Activated CD4-positive, alpha-beta T cell treated with anti-CD3 and anti-CD28 coated beads, Interleukin-10, Interleukin-2, amounts not matched to agents 100 ng/mL and 50 ng/mL, durations not matched to agents 16 hours and 8 hours (primary cell): ENCODE data around the gene VPS13D.
"Not testable (repeated sequence)": the region's sequence is repeated elsewhere in the genome, so short reads cannot be mapped to it uniquely, and the experiment has no call there.

Experiments
- DNase-seq: peaks from one replicate; pipeline ENCODE4 v3.0.0-alpha.2; 2020

Gene VPS13D

GRCh38 chr1:12524266-12524665 is 294.4 kb downstream of the VPS13D start:
- DNase-seq: no peak

DNA sequence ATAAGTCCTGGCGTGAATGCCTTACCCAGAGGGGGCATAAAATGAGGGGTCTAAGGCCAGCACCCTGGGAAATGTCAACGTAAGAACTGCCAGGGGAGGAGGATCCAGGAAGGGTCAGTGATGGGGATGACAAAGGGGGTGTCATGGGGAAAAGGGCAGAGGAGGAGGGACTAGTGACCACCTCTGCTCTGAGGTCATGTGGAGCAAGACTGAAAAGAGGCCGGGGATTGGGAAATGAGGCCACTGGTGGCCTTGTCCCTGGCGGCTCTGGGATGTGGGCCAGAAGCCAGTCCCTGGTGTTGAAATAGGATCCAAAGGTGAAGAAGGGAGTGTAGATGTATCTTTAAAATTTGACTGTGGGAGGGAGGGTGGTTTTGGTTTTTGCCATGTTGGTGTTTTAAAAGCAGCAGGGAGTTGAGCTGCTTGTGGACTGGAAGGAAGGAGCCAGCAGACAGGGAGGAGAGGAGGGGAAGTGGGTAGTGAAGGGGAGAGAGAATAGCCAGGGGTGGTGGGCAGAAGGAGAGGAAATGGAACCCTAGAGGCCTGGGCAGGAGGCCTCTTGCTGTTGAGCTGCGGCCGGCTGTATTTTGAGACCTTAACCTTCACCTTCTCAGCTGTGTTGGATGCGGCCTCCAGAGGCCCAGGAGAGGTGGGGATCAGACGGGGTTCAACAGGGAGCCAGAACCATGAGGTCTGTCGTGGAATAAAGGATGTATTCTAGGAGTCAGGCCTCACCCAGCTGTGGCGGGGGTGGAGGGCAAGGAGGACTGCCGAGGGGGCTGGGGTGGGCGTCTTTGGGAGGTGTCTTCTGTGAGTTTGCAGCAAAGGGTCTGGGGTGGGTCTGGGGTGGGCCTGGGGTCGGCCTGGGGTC is 295.7 kb downstream of the VPS13D start:
- DNase-seq: no peak

GRCh38 chr1:12527564-12527963 is 297.7 kb downstream of the VPS13D start:
- DNase-seq: no peak

- DNase-seq: no peak
These were observed 298.4 kb downstream of the VPS13D start for GRCh38 chr1:12528021-12528852.

DNA sequence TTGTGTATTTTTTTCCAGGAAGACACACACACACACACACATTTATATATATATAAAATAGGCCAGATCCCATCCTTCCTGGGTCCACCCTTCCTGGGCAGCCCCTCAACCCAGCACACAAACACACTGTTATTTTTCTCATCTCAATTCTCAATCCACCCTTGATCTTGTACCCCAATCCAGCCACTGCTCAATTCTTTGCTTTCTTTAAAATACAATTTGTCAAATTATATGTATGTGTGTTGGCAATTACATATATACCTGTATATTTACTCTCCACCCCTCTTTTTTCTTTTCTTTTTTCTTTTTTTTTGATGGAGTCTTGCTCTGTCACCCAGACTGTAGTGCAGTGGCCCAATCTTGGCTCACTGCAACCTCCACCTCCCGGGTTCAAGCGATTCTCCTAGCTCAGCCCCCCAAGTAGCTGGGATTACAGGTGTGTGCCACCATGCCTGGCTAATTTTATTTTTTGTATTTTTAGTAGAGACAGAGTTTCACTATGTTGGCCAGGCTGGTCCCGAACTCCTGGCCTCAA is 299.9 kb downstream of the VPS13D start:
- DNase-seq: no peak

DNA sequence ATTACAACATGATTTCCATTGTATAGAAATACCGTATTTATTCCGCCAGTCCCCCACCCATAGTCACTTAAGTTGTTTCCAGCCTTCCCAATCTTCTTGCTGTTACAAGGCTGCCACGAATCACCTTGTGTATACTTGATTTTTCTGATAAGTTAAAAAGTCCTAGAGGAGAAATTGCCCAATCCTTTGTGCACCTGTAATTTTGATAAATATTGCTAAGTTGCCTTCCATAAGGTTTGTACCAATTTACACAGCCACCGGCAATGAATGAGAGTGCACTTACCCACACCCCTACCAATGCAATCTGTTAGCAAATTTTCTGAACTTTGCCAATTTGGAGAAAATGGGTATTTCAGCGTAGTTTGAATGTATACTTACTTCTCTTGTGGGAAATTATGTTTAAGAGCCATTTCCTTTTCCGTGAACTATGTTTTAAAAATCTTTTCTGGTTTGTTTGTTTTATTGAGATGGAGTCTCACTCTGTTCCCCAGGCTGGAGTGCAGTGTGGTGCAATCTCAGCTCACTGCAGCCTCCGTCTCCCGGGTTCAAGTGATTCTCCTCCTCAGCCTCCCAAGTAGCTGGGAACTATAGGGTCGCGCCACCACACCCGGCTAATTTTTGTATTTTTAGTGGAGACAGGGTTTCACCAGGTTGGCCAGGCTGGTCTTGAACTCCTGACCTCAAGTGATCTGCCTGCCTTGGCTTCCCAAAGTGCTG is 300.8 kb downstream of the VPS13D start:
- no peak for DNase-seq

DNA sequence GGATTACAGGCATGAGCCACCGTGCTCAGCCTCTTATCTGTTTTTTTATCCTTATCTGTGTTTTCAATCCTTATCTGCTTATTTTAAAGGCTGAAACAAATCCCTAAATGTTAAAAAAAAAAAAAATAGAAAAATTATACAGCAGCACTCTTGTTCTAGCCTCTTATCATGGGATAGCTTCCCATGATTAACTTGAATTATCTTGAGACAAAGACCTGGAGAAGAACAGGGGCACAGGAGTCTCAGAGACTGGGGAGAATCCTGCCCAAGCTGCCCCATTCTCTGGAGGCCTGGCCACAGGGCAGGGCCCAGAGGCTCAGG is 301.3 kb downstream of the VPS13D start:
- no peak for DNase-seq

DNA sequence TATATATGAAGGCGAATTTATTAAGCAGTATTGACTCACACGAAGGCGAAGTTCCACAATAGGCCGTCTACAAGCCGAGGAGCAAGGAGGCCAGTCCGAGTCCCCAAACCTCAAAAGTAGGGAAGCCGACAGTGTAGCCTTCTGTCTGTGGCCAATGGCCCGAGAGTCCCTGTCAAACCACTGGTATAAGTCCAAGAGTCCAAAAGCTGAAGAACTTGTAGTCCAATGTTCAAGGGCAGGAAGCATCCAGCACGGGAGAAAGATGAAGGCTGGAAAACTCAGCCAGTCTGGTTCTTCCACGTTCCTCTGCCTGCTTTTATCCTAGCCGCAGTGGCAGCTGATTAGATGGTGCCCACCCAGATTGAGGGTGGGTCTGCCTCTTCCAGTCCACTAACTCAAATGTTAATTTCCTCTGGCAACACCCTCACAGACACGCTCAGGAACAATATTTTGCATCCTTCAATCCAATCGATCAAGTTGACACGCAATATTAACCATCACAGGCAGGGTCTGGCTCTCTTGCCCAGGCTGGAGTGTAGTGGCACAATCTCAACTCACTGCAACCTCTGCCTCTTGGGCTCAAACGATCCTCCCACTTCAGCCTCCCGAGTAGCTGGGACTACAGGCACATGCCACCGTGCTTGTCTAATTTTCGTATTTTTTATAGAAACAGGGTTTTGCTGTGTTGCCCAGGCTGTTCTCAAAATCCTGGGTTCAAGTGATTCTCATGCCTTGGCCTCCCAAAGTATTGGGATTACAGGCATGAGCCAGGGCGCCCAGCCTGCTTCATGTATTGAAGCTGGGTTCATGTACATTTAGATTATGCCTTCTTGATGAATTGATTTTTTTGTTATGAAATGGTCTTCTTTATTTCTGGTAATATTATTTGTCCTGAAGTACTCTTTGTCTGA is 302.8 kb downstream of the VPS13D start:
- no peak for DNase-seq

DNA sequence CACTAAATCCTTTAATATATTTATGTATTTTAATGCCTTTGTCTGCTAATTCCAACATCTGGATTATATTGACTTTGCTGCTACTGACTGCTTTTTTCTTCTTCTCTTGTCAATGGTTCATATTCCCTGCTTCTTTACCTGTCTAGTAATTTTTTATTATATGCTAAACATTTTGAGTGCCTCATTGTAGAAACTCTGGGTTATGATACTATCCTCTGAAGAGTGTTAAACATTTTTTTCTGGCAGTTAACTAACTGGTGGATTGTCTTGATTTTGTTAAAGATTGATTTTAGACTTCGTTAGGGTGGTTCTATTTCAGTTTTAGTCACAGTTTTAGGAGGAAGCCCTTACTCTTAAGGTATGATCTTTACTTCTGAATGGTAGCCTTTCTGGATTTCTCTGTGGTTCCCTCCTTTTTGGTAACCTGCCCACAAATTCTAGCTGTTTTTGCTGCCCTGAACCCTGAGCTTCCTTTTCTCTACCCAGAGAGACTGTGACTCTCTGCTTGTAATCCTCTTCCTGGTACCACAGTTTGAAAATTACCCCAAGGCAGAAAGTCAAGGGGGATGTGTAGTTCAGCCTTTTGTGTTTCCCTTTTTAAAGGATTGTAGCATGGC is 306.3 kb downstream of the VPS13D start:
- DNase-seq: peak; percentile 41

DNA sequence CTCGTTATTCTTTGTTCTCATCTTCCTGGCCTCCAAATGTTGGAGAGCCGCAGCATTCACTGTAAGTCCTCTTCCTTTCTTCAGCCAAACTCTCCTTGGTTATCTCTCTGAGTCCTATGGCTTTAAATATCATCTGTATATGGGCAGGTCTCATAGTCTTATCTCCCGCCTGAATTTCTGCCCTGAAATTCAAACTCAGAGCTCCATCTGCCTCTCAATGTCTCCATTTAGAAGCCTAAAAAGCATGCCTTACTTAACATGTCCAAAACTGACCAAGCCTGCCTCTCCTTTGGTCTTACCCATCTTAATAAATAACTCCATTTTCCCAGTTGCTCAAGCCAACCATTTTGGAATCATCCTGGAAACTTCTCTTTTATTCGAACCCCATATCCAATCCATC is 307.5 kb downstream of the VPS13D start:
- DNase-seq: no peak

GRCh38 chr1:12537906-12538461 is 308.2 kb downstream of the VPS13D start:
- no peak for DNase-seq

GRCh38 chr1:12538536-12538935 is 308.7 kb downstream of the VPS13D start:
- DNase-seq: not testable (repeated sequence)

DNA sequence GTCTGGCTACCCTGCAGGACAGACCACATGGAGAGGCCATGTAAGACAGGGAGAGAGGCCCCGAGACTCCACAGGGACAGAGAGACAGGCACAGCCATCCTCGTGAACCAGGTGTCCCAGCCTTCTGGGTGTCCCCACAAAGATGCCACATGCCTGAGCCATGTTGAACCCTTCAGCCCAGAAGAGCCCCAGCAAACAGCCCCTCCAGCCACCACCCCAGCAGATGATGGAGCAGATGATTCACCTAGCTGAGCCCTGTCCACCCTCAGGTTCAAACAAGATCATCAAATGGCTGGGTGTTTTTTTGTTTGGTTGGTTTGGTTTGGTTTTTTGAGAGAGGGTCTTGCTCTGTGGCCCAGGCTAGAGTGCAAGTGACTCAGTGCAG is 309.5 kb downstream of the VPS13D start:
- no peak for DNase-seq

DNA sequence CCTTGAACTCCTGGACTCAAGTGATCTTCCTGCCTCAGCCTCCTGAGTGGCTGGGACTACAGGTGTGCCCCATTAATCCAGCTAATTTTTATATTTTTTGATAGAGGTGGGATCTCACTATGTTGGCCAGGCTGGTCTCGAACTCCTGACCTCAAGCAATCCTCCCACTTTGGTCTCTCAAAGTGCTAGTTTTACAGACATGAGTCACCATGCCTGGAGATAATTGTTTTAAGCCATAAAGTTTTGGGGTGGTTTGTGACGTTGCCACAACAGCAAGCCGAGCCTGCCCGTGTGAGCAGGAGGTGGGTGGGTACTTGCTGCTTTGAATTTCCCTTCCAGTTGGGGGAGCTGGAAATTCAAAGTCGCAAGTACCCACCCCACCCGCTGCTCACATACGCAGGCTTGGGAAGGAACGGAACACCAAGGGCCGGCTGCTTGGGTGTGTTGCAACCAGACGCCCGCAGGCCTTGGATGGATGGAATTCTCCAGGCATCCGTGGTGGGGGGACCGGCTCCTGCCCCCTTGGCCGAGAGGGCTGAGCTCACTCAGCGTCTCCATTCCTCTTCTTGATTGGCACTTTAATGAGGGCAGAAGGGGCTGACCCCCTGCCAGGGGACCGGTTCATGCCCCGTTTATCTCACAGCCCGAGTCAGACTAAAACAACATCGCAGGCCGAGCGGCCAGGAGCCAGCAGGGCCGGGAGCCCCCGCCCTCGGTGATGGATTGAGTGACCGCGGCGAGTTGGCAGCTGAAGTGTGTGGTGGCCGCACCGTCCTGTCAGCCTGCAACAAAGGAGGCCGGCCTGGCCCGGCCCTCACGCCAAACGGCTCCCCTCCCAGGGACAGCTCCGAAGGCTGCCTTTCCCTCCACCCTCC is 310.1 kb downstream of the VPS13D start:
- no peak for DNase-seq

- DNase-seq: no peak
These were observed 310.9 kb downstream of the VPS13D start for GRCh38 chr1:12540580-12541273.

GRCh38 chr1:12541274-12542137 is 311.7 kb downstream of the VPS13D start:
- no peak for DNase-seq

DNA sequence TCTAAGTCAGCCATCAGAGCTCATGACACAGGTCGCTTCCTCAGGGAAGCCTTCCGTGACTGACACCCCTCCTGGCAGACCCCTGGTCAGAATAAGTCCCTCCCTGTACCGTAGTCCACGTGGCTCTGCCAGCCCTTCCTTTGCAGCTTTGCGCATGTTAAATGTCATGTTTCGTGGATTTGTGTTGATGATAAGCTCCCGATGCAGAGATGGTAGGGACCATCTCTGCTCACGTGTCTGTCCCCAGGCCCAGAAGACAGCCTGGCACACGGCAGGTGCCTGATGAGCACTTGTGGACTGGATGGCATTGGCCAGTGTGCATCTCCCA is 312.3 kb downstream of the VPS13D start:
- no peak for DNase-seq

- DNase-seq: no peak
These were observed 313.1 kb downstream of the VPS13D start for GRCh38 chr1:12542616-12543592.
